ENCODE results near the gene MMP10.
"Not testable (repeated sequence)": the region's sequence is repeated elsewhere in the genome, so short reads cannot be mapped to it uniquely, and the experiment has no call there.

Gene MMP10

GRCh38 chr11:102771351-102771750 lies 9.1 kb downstream of the MMP10 start:
- TF ChIP-seq JUND (IDR thresholded peaks at IDR 0.05; ENCODE audit: low read depth): no peak
- in situ Hi-C loops (cut with HindIII; ENCODE audit: low pct_unique_long_range_greater_than_20kb, low sequenced_read_pairs): no loop called here
- no peak for DNase-seq (ENCODE audit: low read depth in 1 of 2, low spot score in 1 of 2)

GRCh38 chr11:102770191-102770590 lies 10.2 kb downstream of the MMP10 start:
- no peak for TF ChIP-seq JUND (IDR thresholded peaks at IDR 0.05; ENCODE audit: low read depth)
- no peak for DNase-seq (ENCODE audit: low read depth in 1 of 2, low spot score in 1 of 2)
- in situ Hi-C loops (cut with HindIII; ENCODE audit: low pct_unique_long_range_greater_than_20kb, low sequenced_read_pairs): no loop called here

GRCh38 chr11:102767800-102768199 lies 12.6 kb downstream of the MMP10 start:
- in situ Hi-C loops (cut with HindIII; ENCODE audit: low pct_unique_long_range_greater_than_20kb, low sequenced_read_pairs): no loop called here
- no peak for TF ChIP-seq JUND (IDR thresholded peaks at IDR 0.05; ENCODE audit: low read depth)
- no peak for DNase-seq (ENCODE audit: low read depth in 1 of 2, low spot score in 1 of 2)

- DNase-seq (ENCODE audit: low read depth in 1 of 2, low spot score in 1 of 2): no peak
- in situ Hi-C loops (cut with HindIII; ENCODE audit: low pct_unique_long_range_greater_than_20kb, low sequenced_read_pairs): no loop called here
- TF ChIP-seq JUND (IDR thresholded peaks at IDR 0.05; ENCODE audit: low read depth): no peak
Observed at GRCh38 chr11:102763440-102763839, 17.0 kb downstream of the MMP10 start.

- DNase-seq (ENCODE audit: low read depth in 1 of 2, low spot score in 1 of 2): no peak
- in situ Hi-C loops (cut with HindIII; ENCODE audit: low pct_unique_long_range_greater_than_20kb, low sequenced_read_pairs): no loop called here
- no peak for TF ChIP-seq JUND (IDR thresholded peaks at IDR 0.05; ENCODE audit: low read depth)
Observed at GRCh38 chr11:102762361-102762767, 18.1 kb downstream of the MMP10 start.

- DNase-seq (ENCODE audit: low read depth in 1 of 2, low spot score in 1 of 2): peak in 1 of 2 experiments; percentile 36
- in situ Hi-C loops (cut with HindIII; ENCODE audit: low pct_unique_long_range_greater_than_20kb, low sequenced_read_pairs): no loop called here
- TF ChIP-seq JUND (IDR thresholded peaks at IDR 0.05; ENCODE audit: low read depth): no peak
Observed at GRCh38 chr11:102761646-102762238, 18.7 kb downstream of the MMP10 start.

GRCh38 chr11:102760344-102761035 lies 19.9 kb downstream of the MMP10 start:
- in situ Hi-C loops (cut with HindIII; ENCODE audit: low pct_unique_long_range_greater_than_20kb, low sequenced_read_pairs): no loop called here
- DNase-seq (ENCODE audit: low read depth in 1 of 2, low spot score in 1 of 2): no peak

GRCh38 chr11:102757823-102758549 lies 22.4 kb downstream of the MMP10 start:
- in situ Hi-C loops (cut with HindIII; ENCODE audit: low pct_unique_long_range_greater_than_20kb, low sequenced_read_pairs): no loop called here
- no peak for TF ChIP-seq JUND (IDR thresholded peaks at IDR 0.05; ENCODE audit: low read depth)
- DNase-seq (ENCODE audit: low read depth in 1 of 2, low spot score in 1 of 2): no peak

More at GRCh38 chr11:102760344-102761035, 19.9 kb downstream of the MMP10 start:
- TF ChIP-seq JUND (IDR thresholded peaks at IDR 0.05; ENCODE audit: low read depth): no peak

- DNase-seq (ENCODE audit: low read depth in 1 of 2, low spot score in 1 of 2): no peak
- in situ Hi-C loops (cut with HindIII; ENCODE audit: low pct_unique_long_range_greater_than_20kb, low sequenced_read_pairs): no loop called here
- TF ChIP-seq JUND (IDR thresholded peaks at IDR 0.05; ENCODE audit: low read depth): no peak
Observed at GRCh38 chr11:102753267-102753666, 27.2 kb downstream of the MMP10 start.

GRCh38 chr11:102751673-102752072 lies 28.8 kb downstream of the MMP10 start:
- in situ Hi-C loops (cut with HindIII; ENCODE audit: low pct_unique_long_range_greater_than_20kb, low sequenced_read_pairs): no loop called here
- no peak for DNase-seq (ENCODE audit: low read depth in 1 of 2, low spot score in 1 of 2)
- no peak for TF ChIP-seq JUND (IDR thresholded peaks at IDR 0.05; ENCODE audit: low read depth)

GRCh38 chr11:102749101-102749722 lies 31.2 kb downstream of the MMP10 start:
- no peak for DNase-seq (ENCODE audit: low read depth in 1 of 2, low spot score in 1 of 2)
- no peak for TF ChIP-seq JUND (IDR thresholded peaks at IDR 0.05; ENCODE audit: low read depth)
- in situ Hi-C loops (cut with HindIII; ENCODE audit: low pct_unique_long_range_greater_than_20kb, low sequenced_read_pairs): no loop called here

GRCh38 chr11:102746746-102747578 lies 33.5 kb downstream of the MMP10 start:
- in situ Hi-C loops (cut with HindIII; ENCODE audit: low pct_unique_long_range_greater_than_20kb, low sequenced_read_pairs): not testable (repeated sequence)
- DNase-seq (ENCODE audit: low read depth in 1 of 2, low spot score in 1 of 2): peak in 1 of 2 experiments; percentile 35
